T-helper 9 cell (primary cell): ENCODE measurements around the gene CRNKL1.

Experiments used
- DNase-seq: peaks from one replicate; pipeline ENCODE4 v3.0.0-alpha.2; 2020

Gene CRNKL1

GRCh38 chr20:20060234-20060998 lies 8.2 kb upstream of the CRNKL1 start:
- DNase-seq, result no peak

GRCh38 chr20:20051767-20052073 lies 546 bp downstream of the CRNKL1 start:
- DNase-seq, result no peak

DNA sequence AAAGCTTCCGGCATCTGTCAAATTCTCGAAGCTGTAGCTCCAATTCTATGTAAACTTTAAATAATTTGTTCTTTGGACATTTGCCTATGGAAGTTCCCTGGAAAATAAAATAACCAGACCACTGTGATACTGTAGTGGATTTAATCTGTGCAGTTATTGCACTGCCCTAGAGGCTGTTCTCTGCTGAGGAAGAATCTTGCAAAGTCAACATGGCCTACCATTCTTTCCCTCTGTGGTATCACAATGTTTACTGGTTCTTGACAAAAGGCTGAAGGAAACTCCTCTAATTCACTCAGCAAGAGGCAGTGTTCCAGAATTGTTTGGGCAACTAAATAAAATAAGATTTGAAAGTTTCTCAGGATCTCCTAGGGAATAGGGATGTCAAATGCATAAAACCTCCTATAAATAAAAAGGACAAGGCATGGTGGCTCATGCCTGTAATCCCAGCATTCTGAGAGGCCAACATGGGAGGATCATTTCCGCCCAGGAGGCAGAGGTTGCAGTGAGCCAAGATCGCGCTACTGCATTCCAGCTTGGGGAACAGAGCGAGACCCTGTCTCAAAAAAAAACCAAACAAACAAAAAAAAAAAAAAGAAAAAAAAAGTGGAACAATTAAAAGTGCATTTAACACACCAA lies 12.4 kb downstream of the CRNKL1 start:
- no peak for DNase-seq

DNA sequence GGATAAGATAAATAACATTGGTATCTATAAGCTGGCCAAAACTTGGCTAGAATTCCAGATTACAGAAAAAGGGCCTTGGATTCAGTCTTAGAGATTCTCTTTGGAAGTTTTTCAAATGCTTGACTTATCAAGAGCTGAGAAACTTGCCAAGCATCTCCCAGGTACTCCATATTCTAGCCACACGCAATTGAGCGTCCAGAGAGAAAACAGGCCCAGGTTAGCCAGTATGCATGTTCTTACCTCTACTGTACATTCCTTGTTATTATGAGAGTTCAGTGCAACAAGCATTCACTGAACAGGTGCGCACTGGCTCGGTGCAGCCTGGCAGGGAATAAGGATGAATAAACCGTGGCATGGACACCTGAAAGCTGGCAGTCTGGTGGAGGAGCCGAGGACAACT lies 13.7 kb downstream of the CRNKL1 start:
- no peak for DNase-seq

DNA sequence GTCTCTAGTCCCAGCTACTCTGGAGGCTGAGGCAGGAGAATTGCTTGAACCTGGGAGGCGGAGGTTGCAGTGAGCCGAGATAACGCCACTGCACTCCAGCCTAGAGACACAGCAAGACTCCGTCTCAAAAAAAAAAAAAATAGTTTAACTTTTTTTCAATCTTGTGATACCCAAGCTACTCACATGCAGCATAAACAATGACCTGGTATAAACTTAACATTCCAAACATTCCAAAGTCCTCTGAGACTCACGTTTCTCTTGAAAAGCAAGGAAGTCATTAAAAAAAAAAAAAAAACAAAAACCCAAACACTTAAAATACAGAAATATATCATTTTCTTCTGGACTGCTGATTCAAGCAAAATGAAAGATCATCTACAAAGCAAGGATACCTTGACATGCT lies 14.3 kb downstream of the CRNKL1 start:
- DNase-seq, result no peak

DNA sequence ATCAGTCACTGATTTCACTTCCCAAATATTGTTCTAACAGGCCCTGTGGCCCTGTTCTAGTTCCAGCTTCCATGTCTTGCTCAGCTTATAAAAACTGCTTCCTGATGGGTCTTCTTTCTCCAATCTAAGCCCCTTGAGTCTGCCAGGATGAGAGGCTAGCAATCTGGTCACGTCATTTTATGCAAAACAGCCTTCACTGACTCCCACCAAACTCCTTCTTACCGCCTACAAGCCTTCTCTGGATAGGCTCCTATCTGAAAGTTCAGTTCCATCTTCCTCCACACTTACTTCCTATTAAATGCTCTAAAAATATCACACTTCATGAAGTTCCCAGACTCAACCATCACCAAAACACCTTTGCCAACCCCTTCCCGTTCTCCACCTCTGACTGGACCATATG lies 15.5 kb downstream of the CRNKL1 start:
- DNase-seq, result no peak

GRCh38 chr20:20034486-20034885 lies 17.8 kb downstream of the CRNKL1 start:
- DNase-seq, result no peak

DNA sequence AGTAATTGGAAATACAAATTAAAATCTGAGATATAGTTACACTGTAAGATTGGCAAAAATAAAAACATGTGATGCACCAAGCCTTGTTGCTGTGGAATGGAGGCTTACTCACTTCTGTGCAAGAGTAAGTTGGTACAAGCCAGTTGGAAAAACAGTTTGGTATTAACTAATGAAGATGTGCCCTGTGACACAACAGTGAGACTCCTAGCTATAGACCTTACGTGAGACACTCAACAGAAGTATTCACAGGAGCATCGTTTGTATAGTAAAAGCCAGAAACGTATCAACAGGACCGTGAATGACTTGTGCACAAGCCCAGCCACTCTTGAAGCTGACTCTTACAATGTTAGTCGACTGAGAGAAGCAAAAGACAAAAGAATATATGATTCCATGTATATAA lies 20.5 kb downstream of the CRNKL1 start:
- no peak for DNase-seq

DNA sequence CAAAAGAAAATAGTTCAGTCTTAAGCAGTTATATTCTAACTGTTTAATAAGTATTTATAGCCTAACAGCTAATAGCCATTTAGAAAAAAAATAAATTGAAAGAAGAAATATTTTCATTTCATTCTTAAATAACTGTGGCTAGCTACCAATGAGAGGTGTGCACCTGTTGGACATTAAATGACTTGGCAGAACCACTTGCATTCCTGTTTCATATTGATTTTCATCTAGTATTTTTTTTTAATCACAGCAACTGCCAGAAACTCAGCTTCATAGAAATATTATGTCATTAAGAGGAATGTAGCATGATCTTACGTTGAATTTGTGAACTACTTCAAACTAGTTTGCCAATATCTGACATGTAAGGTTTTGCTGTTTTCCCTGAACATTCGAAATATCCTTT lies 25.0 kb downstream of the CRNKL1 start:
- no peak for DNase-seq

DNA sequence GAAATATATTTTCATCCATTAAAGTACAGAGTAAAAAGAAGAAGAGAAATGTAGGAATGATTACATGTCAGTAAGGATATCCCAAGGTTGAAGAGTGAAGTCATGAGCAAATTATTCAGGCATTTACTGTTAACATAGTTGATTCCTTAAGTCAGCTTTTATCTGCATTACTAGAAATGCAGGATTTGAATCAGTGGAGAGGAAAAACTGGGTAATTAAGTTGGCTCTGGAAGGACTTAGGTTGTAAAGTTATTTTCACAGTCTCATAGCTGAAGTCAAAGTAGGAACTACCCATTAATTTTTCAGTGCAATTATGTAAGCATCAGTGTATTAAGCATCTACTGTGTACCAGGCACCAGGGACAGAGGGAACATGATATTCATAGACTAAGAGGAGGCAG lies 27.3 kb downstream of the CRNKL1 start:
- DNase-seq, result no peak

GRCh38 chr20:20023395-20023794 lies 28.9 kb downstream of the CRNKL1 start:
- no peak for DNase-seq

- DNase-seq, result no peak
These were observed 29.8 kb downstream of the CRNKL1 start for GRCh38 chr20:20022498-20022897.

GRCh38 chr20:20021835-20022234 lies 30.4 kb downstream of the CRNKL1 start:
- DNase-seq, result no peak

DNA sequence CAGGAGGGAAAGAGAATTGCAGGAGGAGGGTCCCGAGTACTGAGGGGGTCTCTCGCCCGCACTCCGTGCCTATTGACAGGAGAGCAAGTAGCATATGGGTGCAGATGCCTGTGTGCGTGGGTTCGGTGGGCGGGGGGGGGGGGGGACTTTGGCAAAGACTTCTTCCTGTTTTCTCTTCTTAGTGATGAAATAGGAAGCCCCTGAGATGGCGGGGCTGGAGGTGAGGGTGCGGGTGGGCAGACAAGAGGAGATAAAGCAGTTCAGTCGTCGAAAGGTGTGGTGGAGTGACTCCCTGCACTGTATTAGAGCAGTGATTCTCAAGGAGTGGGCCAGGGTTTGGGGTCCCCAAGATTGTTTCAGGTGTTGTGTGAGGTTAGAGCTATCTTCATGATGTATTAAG lies 31.4 kb downstream of the CRNKL1 start:
- no peak for DNase-seq

DNA sequence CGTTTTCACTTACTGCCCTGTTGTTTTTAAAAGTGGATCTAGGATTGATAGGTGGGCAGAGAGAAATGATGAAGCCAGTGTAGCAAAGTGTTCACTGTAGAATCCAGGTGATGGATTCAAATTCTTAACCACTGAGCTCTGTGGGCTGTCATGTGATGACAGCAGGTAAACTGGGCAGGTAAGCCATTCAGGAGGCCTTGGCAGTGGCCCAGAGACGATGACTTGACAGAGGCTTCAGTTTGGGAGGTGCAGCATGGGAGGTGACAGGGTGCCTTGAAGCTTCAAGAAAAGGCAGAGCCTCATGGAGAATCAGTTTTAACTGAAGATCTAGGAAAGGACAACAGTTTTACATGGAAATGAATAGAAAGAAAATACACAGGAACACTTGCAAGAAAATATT lies 33.1 kb downstream of the CRNKL1 start:
- DNase-seq, result no peak

- no peak for DNase-seq
These were observed 33.9 kb downstream of the CRNKL1 start for GRCh38 chr20:20018366-20018765.

GRCh38 chr20:20017844-20018185 lies 34.5 kb downstream of the CRNKL1 start:
- no peak for DNase-seq

- DNase-seq, result peak; percentile 87
These were observed 35.0 kb downstream of the CRNKL1 start, which contains the start of gene NAA20 for GRCh38 chr20:20017001-20017843. TSS of gene NAA20 (plus strand) at chr20:20017362. CDS start at chr20:20017397, 35 bp downstream.

DNA sequence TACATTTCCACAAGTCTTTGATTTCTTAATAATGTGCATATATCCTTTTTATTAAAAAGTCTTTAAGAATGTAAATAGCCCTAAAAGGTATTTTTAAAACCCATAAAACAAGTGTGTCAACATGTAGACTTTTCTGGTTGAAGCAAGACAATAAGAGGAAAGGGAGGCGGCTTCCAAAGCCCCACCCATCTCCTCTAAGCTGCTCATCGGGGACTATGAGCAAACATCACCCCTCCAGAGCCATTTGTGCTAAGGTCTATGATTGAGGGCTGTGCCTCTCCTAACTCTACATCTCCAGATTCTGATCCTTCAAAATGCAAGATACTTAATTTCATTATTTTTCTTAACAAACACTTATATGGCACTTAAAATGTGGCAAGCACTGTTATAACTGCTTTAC lies 37.6 kb downstream of the CRNKL1 start:
- DNase-seq, result no peak

GRCh38 chr20:20012541-20012940 lies 39.7 kb downstream of the CRNKL1 start:
- DNase-seq, result no peak

- no peak for DNase-seq
These were observed 41.4 kb downstream of the CRNKL1 start for GRCh38 chr20:20010639-20011500.

GRCh38 chr20:20009784-20010253 lies 42.4 kb downstream of the CRNKL1 start:
- DNase-seq, result no peak

GRCh38 chr20:20005342-20005741 lies 46.9 kb downstream of the CRNKL1 start:
- no peak for DNase-seq
